Embryonic facial prominence (tissue), 1 donor: ENCODE data around the gene SMG6.
A peak's percentile ranks its signal among the peaks of the same experiment; 100 is the strongest.

Experiments
- DNase-seq: peaks from one replicate; pipeline ENCODE4 v3.0.0-alpha.2; 2016; ENCODE audit errors: extremely low spot score

The SMG6 gene

GRCh38 chr17:2060681-2061440 lies 242.7 kb downstream of the SMG6 start:
- DNase-seq = no peak

- DNase-seq = no peak
These were observed 243.3 kb downstream of the SMG6 start for GRCh38 chr17:2060385-2060658.

- DNase-seq = no peak
These were observed 243.8 kb downstream of the SMG6 start for GRCh38 chr17:2059547-2060384.

- no peak for DNase-seq
These were observed 244.7 kb downstream of the SMG6 start for GRCh38 chr17:2058586-2059546.

GRCh38 chr17:2057760-2058585 lies 245.6 kb downstream of the SMG6 start:
- DNase-seq = no peak

DNA sequence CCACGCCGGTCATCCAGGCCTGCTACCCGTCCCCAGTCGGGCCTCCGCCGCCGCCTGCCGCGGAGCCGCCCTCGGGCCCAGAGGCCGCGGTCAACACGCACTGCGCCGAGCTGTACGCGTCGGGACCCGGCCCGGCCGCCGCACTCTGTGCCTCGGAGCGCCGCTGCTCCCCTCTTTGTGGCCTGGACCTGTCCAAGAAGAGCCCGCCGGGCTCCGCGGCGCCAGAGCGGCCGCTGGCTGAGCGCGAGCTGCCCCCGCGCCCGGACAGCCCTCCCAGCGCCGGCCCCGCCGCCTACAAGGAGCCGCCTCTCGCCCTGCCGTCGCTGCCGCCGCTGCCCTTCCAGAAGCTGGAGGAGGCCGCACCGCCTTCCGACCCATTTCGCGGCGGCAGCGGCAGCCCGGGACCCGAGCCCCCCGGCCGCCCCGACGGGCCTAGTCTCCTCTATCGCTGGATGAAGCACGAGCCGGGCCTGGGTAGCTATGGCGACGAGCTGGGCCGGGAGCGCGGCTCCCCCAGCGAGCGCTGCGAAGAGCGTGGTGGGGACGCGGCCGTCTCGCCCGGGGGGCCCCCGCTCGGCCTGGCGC lies 246.3 kb downstream of the SMG6 start:
- DNase-seq = no peak

- DNase-seq = no peak
These were observed 247.1 kb downstream of the SMG6 start for GRCh38 chr17:2056206-2057174.

DNA sequence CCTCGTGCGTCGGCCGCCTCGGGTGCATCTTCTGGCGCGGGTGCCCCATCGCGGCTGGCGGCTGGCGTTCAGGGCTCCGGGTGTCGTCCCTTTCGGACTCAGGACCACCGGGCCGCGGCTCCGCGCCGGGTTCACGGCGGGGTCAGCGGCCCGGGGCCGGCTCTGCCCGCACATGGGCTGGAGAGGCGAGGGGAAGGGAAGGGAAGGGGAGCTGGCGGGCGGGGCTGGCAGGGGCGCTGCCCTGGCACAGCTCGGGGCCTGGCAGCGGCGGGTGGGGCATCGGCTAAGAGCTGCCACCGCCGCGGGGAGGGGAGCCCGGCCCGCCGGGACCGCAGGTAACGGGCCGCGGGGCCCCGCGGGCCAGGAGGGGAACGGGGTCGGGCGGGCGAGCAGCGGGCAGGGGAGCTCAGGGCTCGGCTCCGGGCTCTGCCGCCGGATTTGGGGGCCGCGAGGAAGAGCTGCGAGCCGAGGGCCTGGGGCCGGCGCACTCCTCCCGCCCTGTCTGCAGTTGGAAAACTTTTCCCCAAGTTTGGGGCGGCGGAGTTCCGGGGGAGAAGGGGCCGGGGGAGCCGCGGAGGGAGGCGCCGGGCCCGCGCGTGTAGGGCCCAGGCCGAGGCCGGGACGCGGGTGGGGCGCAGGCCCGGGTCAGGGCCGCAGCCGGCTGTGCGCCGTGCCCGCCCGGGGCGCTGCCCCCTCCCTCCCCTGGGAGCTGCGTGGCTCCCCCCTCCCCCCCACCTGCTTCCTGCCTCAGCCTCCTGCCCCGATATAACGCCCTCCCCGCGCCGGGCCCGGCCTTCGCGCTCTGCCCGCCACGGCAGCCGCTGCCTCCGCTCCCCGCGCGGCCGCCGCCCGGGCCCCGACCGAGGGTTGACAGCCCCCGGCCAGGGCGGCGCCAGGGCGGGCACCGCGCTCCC lies 248.0 kb downstream of the SMG6 start:
- DNase-seq = no peak

DNA sequence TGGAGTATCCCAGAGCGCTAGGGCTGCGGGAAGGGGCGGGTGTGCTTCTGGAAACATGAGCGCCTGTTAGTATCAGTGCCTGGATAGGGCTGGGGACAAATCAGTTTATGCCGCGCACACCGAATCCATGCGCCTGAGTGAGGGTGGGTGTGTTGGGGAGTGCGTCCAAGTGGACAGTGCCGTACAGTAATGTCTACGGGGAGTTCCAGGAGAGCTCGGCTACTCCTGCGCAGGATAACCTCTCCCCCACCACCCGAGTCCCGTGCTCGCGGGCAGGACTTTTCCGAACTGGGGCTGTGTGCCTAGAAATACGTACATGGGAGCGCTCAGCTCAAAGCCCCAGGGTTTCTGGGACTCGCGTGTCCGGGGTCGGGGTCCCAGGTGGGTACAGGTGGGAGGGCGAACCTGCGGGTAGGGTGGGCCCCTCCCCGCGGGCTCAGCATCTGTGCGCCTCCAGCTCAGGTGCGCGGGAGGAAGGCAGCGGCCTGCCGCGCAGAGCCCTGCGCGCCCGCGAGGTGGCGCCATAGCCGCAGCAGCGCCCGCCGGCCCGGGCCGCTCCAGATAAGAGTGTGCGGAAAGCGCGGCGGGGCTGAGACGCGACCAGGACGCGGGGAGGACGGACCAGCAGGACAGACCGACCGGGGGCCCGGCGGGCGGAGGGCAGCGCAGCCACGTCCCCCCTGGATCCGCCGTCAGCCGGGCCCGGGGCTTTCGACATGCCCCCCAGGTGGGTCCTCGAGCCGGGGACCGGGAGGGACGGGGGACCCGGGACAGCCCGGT lies 248.9 kb downstream of the SMG6 start, which contains the start of gene HIC1:
HIC1 (plus strand) TSS at position 592 of the 780 bp plus-strand sequence. CDS start 1,588 bp downstream, outside the sequence.
- peak; percentile 71 for DNase-seq

GRCh38 chr17:2054262-2054511 lies 249.4 kb downstream of the SMG6 start:
- DNase-seq = no peak

DNA sequence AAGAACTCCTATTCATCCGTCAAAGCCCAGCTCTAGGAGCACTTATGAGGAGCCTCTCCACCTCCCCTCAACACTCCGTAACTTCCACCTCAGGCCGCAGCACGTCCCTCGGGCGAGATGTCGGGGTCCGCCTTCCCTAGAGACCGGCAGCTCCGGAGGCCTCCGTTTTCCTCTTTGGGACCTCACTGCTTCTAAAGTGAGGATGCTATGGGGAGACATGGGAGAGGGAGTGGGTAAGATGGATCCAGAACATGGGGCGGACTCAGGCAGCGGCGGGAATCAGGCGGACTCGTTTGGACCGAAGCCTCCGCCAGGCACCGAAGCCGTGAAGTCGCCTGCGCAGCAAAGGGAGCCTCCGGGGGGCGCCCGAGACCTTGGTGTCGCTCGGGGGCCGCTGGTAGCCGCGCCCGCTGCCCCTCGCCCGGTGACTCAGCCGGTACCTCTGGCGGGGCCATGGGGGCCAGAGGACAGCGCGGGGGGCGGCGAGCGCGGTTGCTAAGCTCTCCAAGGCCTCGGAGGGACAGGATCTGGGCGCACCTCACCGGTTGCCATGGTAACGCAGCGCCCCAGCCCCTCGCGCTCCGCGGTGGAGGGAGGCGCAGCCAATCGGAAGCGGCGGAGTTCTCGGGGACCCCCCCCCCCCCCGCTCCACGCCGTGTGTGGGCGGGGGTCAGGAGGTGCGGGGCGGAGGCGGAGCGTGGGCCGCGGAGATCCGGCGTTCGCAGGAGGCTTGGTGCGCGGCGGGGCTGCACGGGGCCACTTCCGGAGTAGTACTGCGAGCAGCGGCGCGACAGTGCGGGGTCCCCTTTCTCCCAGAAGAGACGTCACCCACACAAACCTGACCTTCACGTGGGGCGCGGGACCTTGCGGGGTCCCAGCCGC lies 250.0 kb downstream of the SMG6 start:
- DNase-seq = no peak

- DNase-seq = no peak
These were observed 251.5 kb downstream of the SMG6 start for GRCh38 chr17:2051933-2052559.

GRCh38 chr17:2051061-2051932 lies 252.3 kb downstream of the SMG6 start:
- no peak for DNase-seq

DNA sequence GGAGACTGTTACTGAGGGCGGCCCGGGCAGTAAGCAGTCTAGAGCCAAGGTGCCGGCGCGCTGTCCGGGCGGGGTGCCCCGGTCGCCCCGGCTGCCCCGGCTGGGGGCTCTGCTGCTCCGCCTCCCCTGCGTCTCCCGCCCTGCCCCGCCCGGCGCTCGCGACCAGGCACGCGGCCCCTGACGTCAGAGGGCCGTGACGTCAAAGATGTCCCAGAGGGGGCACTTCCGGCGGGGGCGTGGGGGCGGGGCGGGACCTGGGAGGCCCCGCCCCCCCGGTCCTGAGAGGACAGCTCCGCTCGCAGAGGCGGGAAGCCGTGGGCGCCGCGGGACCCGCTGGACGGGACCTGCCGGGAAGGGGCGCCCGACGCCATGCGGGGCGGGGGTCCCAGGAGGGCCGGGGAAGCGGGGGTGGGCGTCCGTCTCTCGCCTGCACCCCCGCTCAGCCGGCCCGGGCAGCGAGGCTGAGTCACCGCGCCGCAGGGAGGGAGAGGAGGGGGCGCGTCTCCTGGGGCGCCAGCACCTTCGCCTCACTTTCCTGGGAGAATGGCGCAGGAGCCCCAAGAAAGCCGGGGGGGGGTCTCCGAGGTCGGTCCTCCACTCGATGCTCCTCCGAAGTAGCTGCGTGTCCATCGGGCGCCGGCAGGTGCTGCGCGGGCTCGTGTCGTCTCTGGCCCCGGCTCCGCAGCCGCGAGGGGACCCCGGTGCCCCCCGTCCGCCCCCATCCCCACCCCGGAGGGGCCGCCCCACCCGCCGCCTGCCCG lies 253.1 kb downstream of the SMG6 start:
- no peak for DNase-seq
